GM12873 (cell line): ENCODE measurements around the gene ABI3BP.

ENCODE experiments used
- CTCF ChIP-seq: IDR thresholded peaks from 2 replicates; pipeline ENCODE4 v1.5.1; 2012; ENCODE audit warnings: low read depth, mild to moderate bottlenecking, moderate library complexity, low read length, control low read depth; ENCODE audit not compliant: insufficient read depth; ENCODE audit errors: missing control alignments

Gene ABI3BP

GRCh38 chr3:100880845-100881244, 112.4 kb downstream of the ABI3BP start:
- no peak for TF ChIP-seq CTCF

DNA sequence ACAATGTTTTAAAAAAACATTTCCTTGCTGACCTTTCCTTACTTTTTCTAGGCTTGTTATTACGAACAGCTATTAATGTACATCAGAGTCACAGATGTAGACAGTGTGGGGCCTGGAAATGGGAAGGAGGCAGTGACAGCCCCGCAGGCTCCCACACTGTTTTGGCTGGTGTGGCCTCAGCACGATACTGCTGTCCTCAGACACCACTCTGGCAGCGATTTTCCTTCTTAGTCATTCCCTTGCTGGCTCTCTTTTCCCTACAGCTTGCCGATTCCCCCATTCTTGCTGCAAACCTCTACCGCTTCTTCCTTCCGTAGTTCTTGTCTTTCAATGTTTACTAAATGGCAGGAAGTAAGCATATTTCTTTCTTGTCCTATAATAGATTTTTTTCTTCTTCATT, 113.1 kb downstream of the ABI3BP start:
- TF ChIP-seq CTCF = no peak

DNA sequence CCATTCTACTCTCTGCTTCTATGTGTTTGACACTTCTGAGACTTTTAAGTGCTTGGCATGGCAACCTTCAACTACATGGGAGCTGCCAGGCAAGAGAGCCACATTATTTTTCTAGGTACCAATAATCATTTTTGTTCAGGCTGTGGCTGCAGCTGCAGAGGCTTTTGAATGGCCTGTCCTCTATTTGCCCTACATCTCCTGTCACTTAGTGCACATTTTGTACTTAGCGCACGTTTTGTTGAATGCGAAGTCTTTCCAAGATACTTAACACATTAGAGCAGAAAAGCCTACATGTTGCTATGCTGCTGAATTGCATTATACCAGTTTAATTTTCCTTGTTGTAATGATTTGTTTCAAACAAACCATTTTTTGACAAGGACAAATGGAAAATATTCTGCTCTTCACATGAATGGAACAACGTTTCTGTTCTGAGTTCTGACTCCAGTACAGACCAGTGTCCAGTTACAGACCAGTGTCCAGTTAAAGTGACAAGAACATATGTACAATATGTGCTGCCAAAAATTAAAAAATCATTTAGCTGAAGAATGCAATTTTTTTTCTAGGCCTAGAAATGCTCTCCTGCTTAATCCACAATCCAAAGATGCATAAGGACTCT, 113.9 kb downstream of the ABI3BP start:
- TF ChIP-seq CTCF = no peak

GRCh38 chr3:100877286-100877685, 115.9 kb downstream of the ABI3BP start:
- no peak for TF ChIP-seq CTCF

- no peak for TF ChIP-seq CTCF
Observed at GRCh38 chr3:100875239-100875638, 118.0 kb downstream of the ABI3BP start.

- no peak for TF ChIP-seq CTCF
Observed at GRCh38 chr3:100873611-100874010, 119.6 kb downstream of the ABI3BP start.

- TF ChIP-seq CTCF = no peak
Observed at GRCh38 chr3:100871306-100871705, 121.9 kb downstream of the ABI3BP start.
